ENCODE data around the gene LMO1. TPM values are rescaled to one million over a fixed set of nuclear protein-coding genes. Genes with fewer than 3 reads are reported as not detected.

Gene LMO1
- total RNA-seq, 4 donors from 2014 or later, result not detected

GRCh38 chr11:8202516-8203413 is 60.9 kb downstream of the LMO1 start:
- Histone ChIP-seq H3K36me3 (no peaks in the 10 kb centered on the region), H3K27me3 (peaks cover 0 to 3% of the 10 kb centered on the region in 2 donors), H3K27ac (no peak overlapping the region), H3K4me1 (peaks cover 0 to 13% (median 1%) of the 10 kb centered on the region in 4 donors), H3K9me3 (no peaks in the 10 kb centered on the region), H3K4me3 (no peak overlapping the region)
- TF ChIP-seq EP300 (IDR thresholded peaks at IDR 0.05) (no peak), CTCF (IDR thresholded peaks at IDR 0.05) (no peak), POLR2A (IDR thresholded peaks at IDR 0.05) (no peak)
- 79 to 81% methylated on average over 11 of the region's 11 CpGs for WGBS, 2 donors
- no peak for DNase-seq (ENCODE audit: low spot score in 2 of 2)

- 42 to 49% methylated on average over 4 of the region's 4 CpGs for WGBS, 2 donors
- H3K4me1 ChIP-seq, result peaks cover 0 to 4% (median 1%) of the 10 kb centered on the region in 4 donors
- H3K27me3 ChIP-seq, result no peaks in the 10 kb centered on the region
- no peak for DNase-seq (ENCODE audit: low spot score in 2 of 2)
- no peak overlapping the region for H3K27ac ChIP-seq
- H3K36me3 ChIP-seq, result no peaks in the 10 kb centered on the region
- TF ChIP-seq POLR2A (IDR thresholded peaks at IDR 0.05), result no peak
- no peak for TF ChIP-seq EP300 (IDR thresholded peaks at IDR 0.05)
- TF ChIP-seq CTCF (IDR thresholded peaks at IDR 0.05), result no peak
- no peaks in the 10 kb centered on the region for H3K9me3 ChIP-seq
- H3K4me3 ChIP-seq, result no peak overlapping the region
Observed at GRCh38 chr11:8201644-8202365, 61.9 kb downstream of the LMO1 start.

GRCh38 chr11:8199676-8200075 is 64.0 kb downstream of the LMO1 start:
- Histone ChIP-seq H3K36me3 (no peaks in the 10 kb centered on the region), H3K27me3 (no peaks in the 10 kb centered on the region), H3K4me1 (no peaks in the 10 kb centered on the region), H3K27ac (no peak overlapping the region), H3K9me3 (no peaks in the 10 kb centered on the region), H3K4me3 (no peak overlapping the region)
- DNase-seq (ENCODE audit: low spot score in 2 of 2), result no peak
- TF ChIP-seq EP300 (IDR thresholded peaks at IDR 0.05) (no peak), POLR2A (IDR thresholded peaks at IDR 0.05) (no peak), CTCF (IDR thresholded peaks at IDR 0.05) (no peak)
- 73 to 80% methylated on average over 2 of the region's 2 CpGs for WGBS, 2 donors

GRCh38 chr11:8196749-8197148 is 66.9 kb downstream of the LMO1 start:
- Histone ChIP-seq H3K4me1 (no peaks in the 10 kb centered on the region), H3K4me3 (no peak overlapping the region), H3K27ac (no peak overlapping the region), H3K9me3 (no peaks in the 10 kb centered on the region), H3K27me3 (no peaks in the 10 kb centered on the region), H3K36me3 (no peaks in the 10 kb centered on the region)
- no peak for TF ChIP-seq POLR2A (IDR thresholded peaks at IDR 0.05)
- no peak for TF ChIP-seq CTCF (IDR thresholded peaks at IDR 0.05)
- TF ChIP-seq EP300 (IDR thresholded peaks at IDR 0.05), result no peak
- no peak for DNase-seq (ENCODE audit: low spot score in 2 of 2)

GRCh38 chr11:8194956-8195355 is 68.7 kb downstream of the LMO1 start:
- no peaks in the 10 kb centered on the region for H3K4me1 ChIP-seq
- no peaks in the 10 kb centered on the region for H3K9me3 ChIP-seq
- no peak overlapping the region for H3K4me3 ChIP-seq
- no peak for TF ChIP-seq POLR2A (IDR thresholded peaks at IDR 0.05)
- TF ChIP-seq EP300 (IDR thresholded peaks at IDR 0.05), result no peak
- H3K27ac ChIP-seq, result no peak overlapping the region
- H3K27me3 ChIP-seq, result no peaks in the 10 kb centered on the region
- H3K36me3 ChIP-seq, result no peaks in the 10 kb centered on the region
- 74% methylated on average over 4 of the region's 4 CpGs for WGBS, 2 donors
- no peak for DNase-seq (ENCODE audit: low spot score in 2 of 2)
